HEK293T (cell line): ENCODE measurements around the gene PPDPF.

Experiments used
- CTCF ChIA-PET: fragments of 350-600 bp; formaldehyde crosslinking; extraction: SDS; loops from one replicate; lab custom pipeline; 2021; ENCODE audit warnings: antibody characterized with exemption, inconsistent platforms; lab: Yijun Ruan, JAX
- POLR2A ChIA-PET: fragments of 350-600 bp; formaldehyde crosslinking; extraction: SDS; loops from one replicate; lab custom pipeline; 2020; ENCODE audit warnings: antibody characterized with exemption, inconsistent platforms; lab: Yijun Ruan, JAX
- DNase-seq: peaks from one replicate; pipeline ENCODE4 v3.0.0; 2012; ENCODE audit warnings: mixed read lengths; ENCODE audit errors: extremely low spot score
- ARNT ChIP-seq: fragments of 450-650 bp; IDR thresholded peaks from 2 replicates; pipeline ENCODE4 v1.6.1; 2017; ENCODE audit warnings: mild to moderate bottlenecking
- BHLHE40 ChIP-seq: fragments of 450-650 bp; IDR thresholded peaks from 2 replicates; pipeline ENCODE4 v1.6.1; 2016; ENCODE audit warnings: mild to moderate bottlenecking, moderate library complexity, borderline replicate concordance
- CTBP1 ChIP-seq: fragments of 450-650 bp; IDR thresholded peaks from 2 replicates; pipeline ENCODE4 v1.6.1; 2016; ENCODE audit warnings: borderline replicate concordance
- ELF4 ChIP-seq: fragments of 450-650 bp; IDR thresholded peaks from 2 replicates; pipeline ENCODE4 v1.6.1; 2017; ENCODE audit warnings: antibody characterized with exemption
- FOXA1 ChIP-seq: fragments of 450-650 bp; IDR thresholded peaks from 2 replicates; pipeline ENCODE4 v1.6.1; 2016; ENCODE audit warnings: mild to moderate bottlenecking
- FOXK2 ChIP-seq: fragments of 450-650 bp; IDR thresholded peaks from 2 replicates; pipeline ENCODE4 v1.6.1; 2016; ENCODE audit warnings: mild to moderate bottlenecking
- FOXM1 ChIP-seq: fragments of 450-650 bp; IDR thresholded peaks from 2 replicates; pipeline ENCODE4 v1.6.1; 2017; ENCODE audit warnings: mild to moderate bottlenecking, borderline replicate concordance
- HDGF ChIP-seq: fragments of 450-650 bp; IDR thresholded peaks from 2 replicates; pipeline ENCODE4 v1.6.1; 2017; ENCODE audit warnings: antibody characterized with exemption, borderline replicate concordance
- L3MBTL2 ChIP-seq: fragments of 450-650 bp; conservative IDR thresholded peaks from 2 replicates; pipeline ENCODE4 v1.6.1; 2016; ENCODE audit warnings: mild to moderate bottlenecking
- LEF1 ChIP-seq: fragments of 450-650 bp; IDR thresholded peaks from 2 replicates; pipeline ENCODE4 v1.6.1; 2017; ENCODE audit warnings: mild to moderate bottlenecking, borderline replicate concordance
- NFRKB ChIP-seq: fragments of 450-650 bp; IDR thresholded peaks from 2 replicates; pipeline ENCODE4 v1.6.1; 2016; ENCODE audit warnings: mild to moderate bottlenecking, moderate library complexity
- SP1 ChIP-seq: fragments of 450-650 bp; IDR thresholded peaks from 2 replicates; pipeline ENCODE4 v1.6.1; 2017
- SUZ12 ChIP-seq: fragments of 450-650 bp; IDR thresholded peaks from 2 replicates; pipeline ENCODE4 v1.6.1; 2016; ENCODE audit warnings: mild to moderate bottlenecking
- TARDBP ChIP-seq: fragments of 450-650 bp; IDR thresholded peaks from 2 replicates; pipeline ENCODE4 v1.6.1; 2016
- ZNF384 ChIP-seq: fragments of 450-650 bp; IDR thresholded peaks from 2 replicates; pipeline ENCODE4 v1.6.1; 2016
- TF ChIP-seq, protein P1 (sequence below): fragments of 450-650 bp; IDR thresholded peaks from 2 replicates; pipeline ENCODE4 v1.6.1; 2016

Gene PPDPF

DNA sequence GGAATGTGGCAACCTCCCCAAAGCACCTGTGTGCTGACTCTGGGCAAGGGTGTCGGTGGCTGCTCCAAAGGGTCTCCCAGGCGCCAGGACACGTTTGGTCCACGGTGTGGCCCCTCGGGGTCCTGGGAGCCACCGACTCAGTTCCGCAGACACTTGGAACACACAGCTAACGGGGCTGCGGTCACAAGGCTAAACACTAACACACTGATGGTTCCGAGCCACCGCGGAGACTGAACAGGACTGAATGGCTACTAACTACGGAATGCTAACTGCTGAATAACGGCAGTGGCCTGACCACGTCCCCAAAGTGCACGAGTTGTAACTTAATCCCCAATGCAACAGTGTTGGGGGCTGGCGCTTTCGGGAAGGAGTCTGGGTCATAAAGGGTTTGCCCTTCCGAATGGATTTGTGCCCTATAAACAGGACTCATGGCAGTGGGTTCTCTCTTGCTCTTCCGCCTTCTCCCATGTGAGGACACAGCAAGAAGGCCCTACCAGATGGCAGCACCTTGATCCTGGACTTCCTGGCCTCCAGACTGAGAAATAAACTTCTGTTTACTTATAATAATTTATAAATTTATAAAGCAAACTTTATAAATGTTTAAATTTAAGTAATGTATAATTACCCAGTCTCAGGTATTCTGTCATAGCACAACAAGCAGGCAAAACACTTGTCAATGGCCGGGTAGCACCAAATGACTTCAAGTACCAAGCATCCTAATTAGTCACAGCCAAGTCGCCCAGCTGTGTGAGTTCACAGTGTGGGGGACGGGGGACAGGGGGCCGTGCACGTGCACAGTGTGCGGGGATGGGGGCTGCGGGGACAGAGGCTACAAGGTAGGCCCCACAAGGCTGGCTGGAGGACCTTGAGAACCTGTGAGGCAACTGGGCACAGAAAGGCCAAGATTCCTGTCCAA lies 19.4 kb upstream of the PPDPF start:
- no peak for DNase-seq
- ChIA-PET CTCF (no interaction called here), POLR2A (interaction anchor here (2.0 kb wide), 1 partner anchor 20 kb away, joined by 10 read pairs; the partner anchor contains the start of gene PPDPF)
- TF ChIP-seq NFRKB: no peak
- no peak for TF ChIP-seq FOXM1
- no peak for TF ChIP-seq ZNF384
- TF ChIP-seq L3MBTL2: no peak
- no peak for TF ChIP-seq LEF1
- TF ChIP-seq TARDBP: no peak
- TF ChIP-seq SUZ12: no peak
- TF ChIP-seq CTBP1: no peak

DNA sequence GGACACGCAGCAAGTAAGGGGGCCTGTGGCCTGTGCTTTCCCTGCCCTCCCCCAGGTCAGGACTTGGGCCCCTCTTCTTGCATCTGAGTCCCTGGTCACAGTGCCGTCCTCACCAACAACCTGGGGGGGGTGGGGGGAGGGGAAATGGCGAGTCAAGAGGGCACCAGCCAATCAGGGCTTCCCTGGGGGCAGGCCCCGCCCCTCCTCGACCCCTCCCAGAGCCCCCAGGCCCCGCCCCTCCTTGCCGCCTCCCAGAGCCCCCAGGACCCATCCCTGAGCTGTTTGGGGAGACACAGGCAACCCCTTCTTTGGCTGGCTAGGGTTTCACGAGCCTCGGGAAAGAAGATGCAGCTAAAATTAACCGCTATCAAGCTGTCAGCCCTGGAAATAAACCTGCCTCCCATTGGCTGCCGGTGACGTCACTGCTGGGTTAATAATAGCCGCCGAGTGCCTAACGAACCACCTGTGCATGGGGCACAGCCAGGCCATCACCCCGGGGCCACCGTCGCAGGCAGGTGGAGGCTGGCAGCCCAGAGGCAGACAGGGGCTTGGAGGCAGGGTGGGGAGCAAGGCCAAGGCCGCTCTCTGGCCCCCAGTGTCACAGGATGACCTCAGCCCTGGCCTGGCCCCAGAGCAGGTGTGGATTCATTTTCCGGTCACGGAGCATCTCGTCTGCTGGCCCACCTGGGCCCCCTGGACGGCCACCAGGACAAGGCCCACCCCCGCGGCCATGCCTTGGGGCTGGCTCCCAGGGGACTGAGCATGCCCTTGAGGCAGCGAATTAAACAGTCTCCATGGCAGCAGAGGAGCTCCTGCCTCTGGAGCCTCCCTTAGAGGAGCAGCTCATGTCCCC lies 18.5 kb upstream of the PPDPF start:
- POLR2A ChIA-PET: interaction anchor here (2.0 kb wide), 1 partner anchor 19 kb away, joined by 10 read pairs; the partner anchor contains the start of gene PPDPF
- TF ChIP-seq, protein P1, sequence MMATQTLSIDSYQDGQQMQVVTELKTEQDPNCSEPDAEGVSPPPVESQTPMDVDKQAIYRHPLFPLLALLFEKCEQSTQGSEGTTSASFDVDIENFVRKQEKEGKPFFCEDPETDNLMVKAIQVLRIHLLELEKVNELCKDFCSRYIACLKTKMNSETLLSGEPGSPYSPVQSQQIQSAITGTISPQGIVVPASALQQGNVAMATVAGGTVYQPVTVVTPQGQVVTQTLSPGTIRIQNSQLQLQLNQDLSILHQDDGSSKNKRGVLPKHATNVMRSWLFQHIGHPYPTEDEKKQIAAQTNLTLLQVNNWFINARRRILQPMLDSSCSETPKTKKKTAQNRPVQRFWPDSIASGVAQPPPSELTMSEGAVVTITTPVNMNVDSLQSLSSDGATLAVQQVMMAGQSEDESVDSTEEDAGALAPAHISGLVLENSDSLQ: peak; percentile 58
- TF ChIP-seq SP1: no peak
- peak; percentile 61 for DNase-seq
- CTCF ChIA-PET: no interaction called here

DNA sequence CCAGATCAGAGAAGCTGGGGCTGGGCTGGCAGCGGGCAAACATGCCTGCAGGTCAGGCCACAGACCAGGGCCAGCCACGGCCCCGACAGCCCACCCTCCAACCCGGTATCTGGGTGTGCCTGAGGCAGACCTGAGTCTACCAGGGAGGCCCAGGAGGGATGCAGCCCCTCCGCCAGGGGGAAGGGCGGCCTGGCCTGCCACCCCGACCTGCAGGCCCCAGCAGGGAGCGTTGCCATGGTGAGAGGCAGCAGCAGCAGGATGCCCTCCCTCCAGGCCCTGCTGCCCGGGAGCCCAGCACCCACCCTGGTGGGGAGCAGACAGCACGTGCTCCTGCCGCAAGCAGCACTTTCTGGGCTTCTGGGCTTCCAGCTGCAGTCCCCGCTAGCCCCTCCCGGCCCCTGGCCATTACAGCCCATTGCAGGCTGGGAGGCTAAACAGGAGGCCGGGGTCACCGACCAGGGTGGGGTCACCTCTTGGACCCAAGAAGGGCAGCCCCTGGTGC lies 17.8 kb upstream of the PPDPF start:
- ChIA-PET CTCF (no interaction called here), POLR2A (interaction anchor here (2.0 kb wide), 1 partner anchor 18 kb away, joined by 10 read pairs; the partner anchor contains the start of gene PPDPF)
- TF ChIP-seq ELF4: no peak
- TF ChIP-seq TARDBP: no peak
- no peak for TF ChIP-seq SUZ12
- no peak for TF ChIP-seq FOXM1
- TF ChIP-seq ZNF384: no peak
- no peak for TF ChIP-seq FOXK2
- no peak for TF ChIP-seq BHLHE40
- TF ChIP-seq HDGF: no peak
- TF ChIP-seq L3MBTL2: no peak
- no peak for TF ChIP-seq ARNT
- no peak for TF ChIP-seq LEF1
- TF ChIP-seq, protein P1: no peak
- no peak for TF ChIP-seq CTBP1
- DNase-seq: no peak

DNA sequence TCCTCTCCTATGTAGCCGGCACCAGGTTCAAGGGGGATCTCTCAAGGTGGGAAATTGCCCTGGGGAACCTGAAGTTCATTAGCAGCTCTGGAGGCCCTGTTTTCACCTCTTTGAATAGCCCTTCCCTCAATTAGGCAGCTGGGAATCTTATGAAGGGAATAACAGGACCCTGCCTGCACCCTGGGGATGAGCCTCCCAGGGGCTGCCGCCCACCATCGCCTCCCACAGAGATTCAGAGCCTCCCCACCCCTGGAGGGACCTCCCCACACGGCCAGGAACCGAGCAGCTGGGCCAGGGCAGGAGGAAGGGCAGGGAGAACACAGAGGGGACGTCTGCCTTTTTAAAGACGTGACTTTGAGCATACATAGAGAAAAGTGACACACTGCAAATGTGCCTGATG lies 17.0 kb upstream of the PPDPF start:
- TF ChIP-seq SP1: no peak
- TF ChIP-seq L3MBTL2: no peak
- no peak for TF ChIP-seq SUZ12
- no peak for TF ChIP-seq ELF4
- TF ChIP-seq FOXA1: no peak
- TF ChIP-seq NFRKB: no peak
- TF ChIP-seq BHLHE40: no peak
- TF ChIP-seq CTBP1: no peak
- CTCF ChIA-PET: interaction anchor here (0.7 kb wide), 1 partner anchor 20 kb away, joined by 3 read pairs; no protein-coding TSS in a partner anchor
- no peak for DNase-seq
- POLR2A ChIA-PET: no interaction called here

DNA sequence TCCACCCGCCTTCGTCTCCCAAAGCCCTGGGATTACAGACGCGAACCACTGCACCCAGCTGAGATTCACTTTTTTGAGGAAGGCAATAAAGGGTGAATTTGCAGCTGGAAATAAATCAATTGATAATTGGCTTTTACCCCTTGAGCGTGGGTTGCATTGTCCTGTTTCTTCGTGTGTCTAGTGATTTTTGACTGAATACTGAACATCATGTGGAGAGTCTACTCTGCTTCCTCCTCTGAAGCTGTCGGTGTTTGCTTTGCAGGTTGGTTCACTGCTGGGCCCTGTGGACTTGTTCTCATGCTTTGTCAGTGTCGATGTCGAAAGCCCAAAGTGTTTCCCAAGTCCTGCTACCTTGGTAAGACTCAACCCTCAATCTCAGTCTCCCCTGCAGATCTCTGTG lies 15.9 kb upstream of the PPDPF start:
- DNase-seq: no peak
- ChIA-PET CTCF (no interaction called here), POLR2A (no interaction called here)
- TF ChIP-seq NFRKB: no peak
- TF ChIP-seq TARDBP: no peak
- no peak for TF ChIP-seq BHLHE40
- TF ChIP-seq SP1: no peak
- TF ChIP-seq CTBP1: no peak
- TF ChIP-seq L3MBTL2: no peak
- TF ChIP-seq, protein P1: no peak
- TF ChIP-seq FOXA1: no peak
- no peak for TF ChIP-seq SUZ12
- TF ChIP-seq LEF1: no peak
- no peak for TF ChIP-seq ARNT
- TF ChIP-seq FOXK2: no peak
- TF ChIP-seq ELF4: no peak
- no peak for TF ChIP-seq FOXM1
- no peak for TF ChIP-seq ZNF384
- no peak for TF ChIP-seq HDGF

DNA sequence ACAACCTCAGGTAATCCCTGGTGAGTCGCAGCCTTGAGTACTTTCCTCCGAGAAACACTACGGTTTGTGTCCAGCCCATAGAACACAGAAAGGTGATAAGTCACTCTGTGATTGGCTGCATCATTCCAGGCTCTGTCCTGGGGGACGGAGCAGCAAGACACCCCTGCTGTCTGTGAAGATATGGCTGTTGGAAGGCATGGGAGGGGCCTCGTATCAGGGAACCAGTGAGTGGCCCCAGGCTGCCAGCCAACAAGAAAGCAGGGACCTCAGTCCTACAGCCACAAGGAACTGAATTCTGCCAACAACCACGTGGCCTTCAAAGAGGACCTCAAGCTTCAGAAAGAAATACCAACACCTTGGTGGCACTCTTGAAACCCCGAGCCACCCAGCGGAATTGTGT lies 15.3 kb upstream of the PPDPF start:
- TF ChIP-seq FOXK2 (no peak), LEF1 (no peak), FOXM1 (no peak), CTBP1 (no peak), L3MBTL2 (no peak), TARDBP (no peak), NFRKB (no peak), ELF4 (no peak), FOXA1 (no peak), SP1 (no peak), ARNT (no peak), HDGF (no peak), SUZ12 (no peak), BHLHE40 (no peak), ZNF384 (no peak)
- TF ChIP-seq, protein P1: no peak
- ChIA-PET CTCF (no interaction called here), POLR2A (no interaction called here)
- no peak for DNase-seq
